Measurements from ENCODE around the gene NUCB2. TPM values are rescaled to one million over a fixed set of nuclear protein-coding genes. Genes with fewer than 3 reads are reported as not detected.

The NUCB2 gene
- total and polyA plus RNA-seq, 2 of the 13 experiments (the other 11 are each of a cell fraction or from before 2014, with no cell fraction given), result 54.2 to 82.4 TPM

- TF ChIP-seq ZNF691 (CRISPR knock-in tag; IDR thresholded peaks at IDR 0.05; ENCODE audit: borderline replicate concordance, low read depth) (no peak; the same call in 1 of the 2 replicates), HOXA5 (CRISPR knock-in tag; IDR thresholded peaks at IDR 0.05) (no peak), ELF4 (CRISPR knock-in tag; IDR thresholded peaks at IDR 0.05; ENCODE audit: borderline replicate concordance) (peak; percentile 77; the same call in 1 of the 2 replicates), ZNF101 (CRISPR knock-in tag; IDR thresholded peaks at IDR 0.05; ENCODE audit: borderline replicate concordance, low read depth) (peak; percentile 54; the same call in 1 of the 2 replicates), DPF2 (CRISPR knock-in tag; IDR thresholded peaks at IDR 0.05; ENCODE audit: borderline replicate concordance, low read depth) (0 out of 2 replicates have a peak, but pooled peaks have one; percentile 34), ZNF180 (CRISPR knock-in tag; IDR thresholded peaks at IDR 0.05; ENCODE audit: borderline replicate concordance, low read depth) (no peak), ZNF253 (CRISPR knock-in tag; IDR thresholded peaks at IDR 0.05; ENCODE audit: borderline replicate concordance) (0 out of 2 replicates have a peak, but pooled peaks have one; percentile 56), FOSL1 (CRISPR knock-in tag; IDR thresholded peaks at IDR 0.05; ENCODE audit: borderline replicate concordance) (no peak), ZNF3 (CRISPR knock-in tag; IDR thresholded peaks at IDR 0.05) (no peak), ZNF24 (IDR thresholded peaks at IDR 0.05) (no peak; the same call in 1 of the 2 replicates), ZNF770 (CRISPR knock-in tag; IDR thresholded peaks at IDR 0.05) (peak; percentile 36; the same call in 1 of the 2 replicates), THAP8 (CRISPR knock-in tag; IDR thresholded peaks at IDR 0.05; ENCODE audit: borderline replicate concordance) (no peak), ATF3 (CRISPR knock-in tag; IDR thresholded peaks at IDR 0.05) (no peak; the same call in 1 of the 2 replicates), NFE2 (CRISPR knock-in tag; IDR thresholded peaks at IDR 0.05) (no peak), EED (CRISPR knock-in tag; IDR thresholded peaks at IDR 0.05) (peak; percentile 62; the same call in 1 of the 2 replicates), RERE (CRISPR knock-in tag; IDR thresholded peaks at IDR 0.05; ENCODE audit: low read depth) (no peak), ZBTB26 (CRISPR knock-in tag; IDR thresholded peaks at IDR 0.05; ENCODE audit: borderline replicate concordance) (no peak)
Measured at GRCh38 chr11:17352950-17353820, 76.6 kb downstream of the NUCB2 start (continued).
